ENCODE data around the gene LPIN1. TPM values are rescaled to one million over a fixed set of nuclear protein-coding genes. Genes with fewer than 3 reads are reported as not detected.

Gene LPIN1
- total RNA-seq, 1 experiment from 2014 or later, result 4.4 TPM

GRCh38 chr2:11715987-11716652 is 30.3 kb upstream of the LPIN1 start:
- no peaks in the 10 kb centered on the region for H3K79me1 ChIP-seq (ENCODE audit: insufficient read depth, low read depth, low read length, poor library complexity, severe bottlenecking)
- no peak overlapping the region for H2BK120ac ChIP-seq (ENCODE audit: low read depth, low read length, poor library complexity, severe bottlenecking)

More at GRCh38 chr2:11715987-11716652, 30.3 kb upstream of the LPIN1 start:
- Mint-ChIP-seq H3K36me3 (ENCODE audit: insufficient read depth in 1 of 3, low read depth in 3 of 3) (no peaks in the 10 kb centered on the region; a peak in 2 of 7 replicates), H3K4me1 (peaks cover 0 to 2% of the 10 kb centered on the region in 2 experiments; a peak in 1 of 4 replicates), H3K27ac (no peak overlapping the region), H3K4me3 (no peak overlapping the region), H3K9me3 (no peaks in the 10 kb centered on the region), H3K27me3 (ENCODE audit: low read depth) (peaks cover 4% of the 10 kb centered on the region; the same call in 1 of the 2 replicates)
- Histone ChIP-seq H2BK20ac (ENCODE audit: low read depth, low read length, poor library complexity, severe bottlenecking) (no peak overlapping the region), H2AFZ (ENCODE audit: low read length) (no peak overlapping the region), H3K27me3 (ENCODE audit: insufficient read depth, low read length) (no peaks in the 10 kb centered on the region), H3K79me2 (ENCODE audit: insufficient read depth, low read length) (no peaks in the 10 kb centered on the region), H3K4me1 (ENCODE audit: insufficient read depth, low read length) (no peaks in the 10 kb centered on the region), H4K91ac (ENCODE audit: insufficient read length, low read depth, low read length) (no peak overlapping the region), H3K56ac (ENCODE audit: insufficient read length, low read depth, low read length) (no peak overlapping the region), H3K27ac (ENCODE audit: insufficient read length, low read depth, low read length) (no peak overlapping the region), H3K18ac (ENCODE audit: insufficient read length, low read depth, low read length) (no peak overlapping the region), H4K5ac (ENCODE audit: insufficient read length, low read depth, low read length) (no peak overlapping the region), H2BK12ac (ENCODE audit: insufficient read length, low read depth, low read length) (no peak overlapping the region), H3K23ac (ENCODE audit: insufficient read length, low read depth, low read length) (no peak overlapping the region), H3K4ac (ENCODE audit: low read depth, low read length) (no peak overlapping the region), H2BK5ac (ENCODE audit: insufficient read length, low read length) (no peak overlapping the region), H2BK15ac (ENCODE audit: low read depth, low read length) (no peak overlapping the region), H3K4me2 (ENCODE audit: insufficient read depth, insufficient read length, low read length) (no peak overlapping the region), H3K9ac (ENCODE audit: extremely low read depth, insufficient read length, low read length) (no peak overlapping the region), H3K9me3 (ENCODE audit: control insufficient read depth, low read depth, low read length) (no peaks in the 10 kb centered on the region), H2AK5ac (ENCODE audit: insufficient read length, low read length) (no peak overlapping the region), H3K23me2 (ENCODE audit: insufficient read length, low read depth, low read length, poor library complexity, severe bottlenecking) (no peaks in the 10 kb centered on the region), H3T11ph (ENCODE audit: low read length) (no peak overlapping the region), H4K20me1 (ENCODE audit: control insufficient read depth, insufficient read depth, insufficient read length) (no peaks in the 10 kb centered on the region), H3K14ac (ENCODE audit: insufficient read depth, low read length) (no peak overlapping the region; the same call in 1 of the 2 replicates), H4K8ac (replicated peaks; ENCODE audit: insufficient read length, low read depth, low read length) (no peak overlapping the region)
- WGBS (ENCODE audit: extremely low coverage, insufficient read length, low lambda C conversion rate), result no CpG with 5 or more reads among the region's 12 CpGs
- DNase-seq, result no peak
- no peak for TF ChIP-seq CTCF (conservative IDR thresholded peaks at IDR 0.05)

Data from H9 (cell line).